ENCODE data around the gene NUAK1.

Gene NUAK1

DNA sequence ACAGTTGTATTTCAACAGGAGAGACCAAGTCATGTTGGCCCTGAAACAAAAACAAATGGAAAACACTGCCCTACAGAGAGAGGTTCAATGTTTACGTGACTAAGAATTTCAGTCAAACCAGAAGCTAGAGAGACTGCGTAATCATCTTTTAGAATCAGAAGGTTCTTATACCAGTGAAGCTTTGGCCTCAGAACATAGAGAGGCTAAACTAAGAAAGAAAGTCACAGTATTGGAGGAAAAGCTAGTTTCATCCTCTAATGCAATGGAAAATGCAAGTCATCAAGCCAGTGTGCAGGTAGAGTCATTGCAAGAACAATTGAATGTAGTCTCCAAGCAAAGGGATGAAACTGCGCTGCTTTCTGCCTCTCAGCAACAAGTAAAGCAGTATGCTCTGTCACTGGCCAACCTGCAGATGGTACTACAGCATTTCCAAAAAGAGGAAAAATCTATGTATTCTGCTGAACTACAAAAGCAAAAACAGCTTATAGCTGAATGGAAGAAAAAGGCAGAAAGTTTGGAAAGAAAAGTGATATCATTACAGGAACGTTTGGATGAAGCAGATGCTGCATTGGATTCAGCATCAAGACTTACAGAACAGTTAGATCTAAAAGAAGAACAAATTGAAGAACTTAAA is 32.5 kb upstream of the NUAK1 start:
- in situ Hi-C loops (cut with HindIII; ENCODE audit: low pct_ligation_motif_present, low sequenced_read_pairs), result no loop called here
- no peaks in the 10 kb centered on the region for H3K36me3 ChIP-seq (replicated peaks)
- no peak overlapping the region for H3K4me3 ChIP-seq (ENCODE audit: low read depth, low read length)
- H3K27me3 ChIP-seq (replicated peaks), result peaks cover 3% of the 10 kb centered on the region
- no peak overlapping the region for H3K27ac ChIP-seq
- DNase-seq, result no peak
- TF ChIP-seq CTCF (IDR thresholded peaks at IDR 0.05; ENCODE audit: low read depth, low read length, missing control alignments), result no peak

- H3K27me3 ChIP-seq (replicated peaks), result peaks cover 3% of the 10 kb centered on the region
- H3K27ac ChIP-seq, result no peak overlapping the region
- DNase-seq, result peak; percentile 73
- in situ Hi-C loops (cut with HindIII; ENCODE audit: low pct_ligation_motif_present, low sequenced_read_pairs), result no loop called here
- TF ChIP-seq CTCF (IDR thresholded peaks at IDR 0.05; ENCODE audit: low read depth, low read length, missing control alignments), result no peak
- H3K36me3 ChIP-seq (replicated peaks), result no peaks in the 10 kb centered on the region
- H3K4me3 ChIP-seq (ENCODE audit: low read depth, low read length), result no peak overlapping the region
Measured at GRCh38 chr12:106170285-106170684, 31.5 kb upstream of the NUAK1 start.

DNA sequence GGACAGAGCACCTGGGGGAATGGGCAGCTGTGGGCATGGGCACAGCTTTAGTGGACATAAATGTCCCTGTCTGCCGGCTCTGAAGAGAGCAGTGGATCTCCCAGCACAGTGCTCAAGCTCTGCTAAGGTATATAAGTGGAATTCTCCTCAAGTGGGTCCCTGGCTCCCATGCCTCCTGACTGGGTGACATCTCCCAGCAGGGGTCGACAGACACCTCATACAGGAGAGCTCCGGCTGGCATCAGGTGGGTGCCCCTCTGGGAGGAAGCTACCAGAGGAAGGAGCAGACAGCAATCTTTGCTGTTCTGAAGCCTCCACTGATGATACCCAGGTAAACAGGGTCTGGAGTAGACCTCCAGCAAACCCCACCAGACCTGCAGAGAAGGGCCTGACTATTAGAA is 25.0 kb upstream of the NUAK1 start:
- Histone ChIP-seq H3K36me3 (replicated peaks) (no peaks in the 10 kb centered on the region), H3K27ac (no peak overlapping the region), H3K4me3 (ENCODE audit: low read depth, low read length) (no peak overlapping the region), H3K27me3 (replicated peaks) (no peaks in the 10 kb centered on the region)
- in situ Hi-C loops (cut with HindIII; ENCODE audit: low pct_ligation_motif_present, low sequenced_read_pairs), result no loop called here
- DNase-seq, result no peak
- TF ChIP-seq CTCF (IDR thresholded peaks at IDR 0.05; ENCODE audit: low read depth, low read length, missing control alignments), result no peak

GRCh38 chr12:106161491-106161890 is 22.7 kb upstream of the NUAK1 start:
- no peak for TF ChIP-seq CTCF (IDR thresholded peaks at IDR 0.05; ENCODE audit: low read depth, low read length, missing control alignments)
- Histone ChIP-seq H3K4me3 (ENCODE audit: low read depth, low read length) (no peak overlapping the region), H3K36me3 (replicated peaks) (no peaks in the 10 kb centered on the region), H3K27me3 (replicated peaks) (no peaks in the 10 kb centered on the region), H3K27ac (no peak overlapping the region)
- in situ Hi-C loops (cut with HindIII; ENCODE audit: low pct_ligation_motif_present, low sequenced_read_pairs), result no loop called here
- DNase-seq, result no peak

DNA sequence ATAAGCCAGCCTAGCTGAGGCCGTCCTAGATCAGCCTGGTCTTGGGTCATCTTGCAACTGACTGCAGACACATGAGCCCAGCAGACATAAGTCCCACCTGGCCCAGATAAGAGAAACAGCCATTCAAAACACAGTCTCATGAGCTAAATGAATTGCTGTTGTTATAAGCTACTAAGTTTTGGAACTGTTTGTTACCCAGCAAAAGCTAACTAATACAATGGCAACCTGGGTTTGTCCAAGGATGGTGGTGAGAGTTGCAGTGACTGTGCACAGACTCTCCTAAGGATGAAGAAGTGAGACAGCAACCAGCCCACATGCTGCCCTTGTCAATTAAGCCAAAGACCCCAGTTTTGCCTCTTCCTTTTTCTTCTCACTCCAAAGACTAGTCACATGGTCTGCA is 22.2 kb upstream of the NUAK1 start:
- no peaks in the 10 kb centered on the region for H3K27me3 ChIP-seq (replicated peaks)
- H3K4me3 ChIP-seq (ENCODE audit: low read depth, low read length), result no peak overlapping the region
- no peaks in the 10 kb centered on the region for H3K36me3 ChIP-seq (replicated peaks)
- no peak for DNase-seq
- in situ Hi-C loops (cut with HindIII; ENCODE audit: low pct_ligation_motif_present, low sequenced_read_pairs), result no loop called here
- TF ChIP-seq CTCF (IDR thresholded peaks at IDR 0.05; ENCODE audit: low read depth, low read length, missing control alignments), result no peak
- H3K27ac ChIP-seq, result no peak overlapping the region

GRCh38 chr12:106157802-106158201 is 19.0 kb upstream of the NUAK1 start:
- no peaks in the 10 kb centered on the region for H3K36me3 ChIP-seq (replicated peaks)
- DNase-seq, result no peak
- no peak overlapping the region for H3K4me3 ChIP-seq (ENCODE audit: low read depth, low read length)
- in situ Hi-C loops (cut with HindIII; ENCODE audit: low pct_ligation_motif_present, low sequenced_read_pairs), result no loop called here
- no peaks in the 10 kb centered on the region for H3K27me3 ChIP-seq (replicated peaks)
- no peak overlapping the region for H3K27ac ChIP-seq
- TF ChIP-seq CTCF (IDR thresholded peaks at IDR 0.05; ENCODE audit: low read depth, low read length, missing control alignments), result no peak

Measured in brain microvascular endothelial cell (primary cell).